ENCODE results near the gene NRGN.
A peak's percentile ranks its signal among the peaks of the same experiment; 100 is the strongest.

Gene NRGN

DNA sequence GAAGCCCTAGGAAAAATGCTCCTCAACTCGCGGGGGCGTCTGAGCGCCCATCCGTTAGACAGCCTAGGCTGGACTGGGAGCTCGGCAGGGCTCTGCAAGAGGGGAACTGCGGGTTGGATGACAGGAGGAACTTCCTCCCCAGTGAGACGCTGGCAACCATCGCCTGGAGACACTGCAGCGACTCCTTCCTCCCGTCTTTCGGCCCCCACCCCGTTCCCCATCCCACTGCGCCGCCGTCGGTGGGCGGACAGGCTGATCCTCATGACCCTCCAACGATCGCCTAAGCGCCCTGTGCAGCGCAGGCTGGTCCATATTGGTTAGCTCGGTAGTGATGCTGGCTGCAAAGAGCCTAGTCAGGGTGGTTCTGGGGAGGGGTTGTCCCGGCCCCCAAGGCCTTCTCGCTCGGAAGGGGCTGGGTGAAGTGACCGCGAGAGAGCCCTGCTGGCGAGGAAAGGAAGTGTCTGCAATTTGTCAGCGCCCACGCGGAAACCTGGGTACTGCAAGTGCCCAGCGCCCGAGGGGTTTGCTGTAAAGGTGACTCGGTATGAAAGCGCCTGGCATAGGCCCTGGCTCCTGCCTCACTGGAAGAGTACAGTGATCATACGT lies 638 bp downstream of the NRGN start:
- DNase-seq (ENCODE audit: low read depth): no peak

DNA sequence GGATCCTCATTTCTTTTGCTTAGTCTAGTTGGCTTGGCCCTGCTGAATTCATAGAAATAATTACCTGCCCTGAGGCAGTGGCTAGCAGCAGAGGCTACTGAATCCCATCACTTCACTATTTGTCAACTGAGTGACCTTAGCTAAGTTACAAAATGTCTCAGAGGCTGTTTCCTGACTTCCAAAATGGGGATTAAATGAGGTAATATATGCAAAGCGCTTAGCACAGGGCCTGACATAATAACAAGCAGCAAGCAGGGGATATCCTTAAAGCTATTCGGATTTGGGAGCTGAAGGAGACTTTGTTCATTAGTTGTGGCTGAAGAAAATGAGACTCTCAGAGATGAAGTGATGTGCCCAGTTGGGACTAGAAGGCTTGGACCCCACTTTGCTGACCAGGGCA lies 2.8 kb downstream of the NRGN start:
- DNase-seq (ENCODE audit: low read depth): no peak

DNA sequence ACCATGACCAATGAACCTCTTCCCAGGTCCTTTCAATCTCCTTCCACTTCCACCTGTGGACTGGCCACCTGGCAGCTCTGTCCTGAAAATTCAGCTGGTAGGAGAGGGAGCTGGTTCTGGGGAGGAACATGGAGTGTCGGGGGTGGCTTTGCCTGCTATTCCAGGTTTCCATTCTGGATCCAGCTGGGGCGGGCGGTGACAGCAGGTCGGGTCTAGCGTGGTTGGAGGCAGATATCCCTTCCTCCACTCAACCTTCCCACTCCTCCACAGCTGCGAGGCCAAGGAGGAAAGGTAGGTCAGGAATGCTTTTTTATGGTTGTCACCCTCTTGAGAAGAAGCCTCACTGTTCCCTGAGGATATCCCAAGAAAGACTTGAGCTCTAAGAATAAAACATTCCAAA lies 3.3 kb downstream of the NRGN start:
- DNase-seq (ENCODE audit: low read depth): no peak

DNA sequence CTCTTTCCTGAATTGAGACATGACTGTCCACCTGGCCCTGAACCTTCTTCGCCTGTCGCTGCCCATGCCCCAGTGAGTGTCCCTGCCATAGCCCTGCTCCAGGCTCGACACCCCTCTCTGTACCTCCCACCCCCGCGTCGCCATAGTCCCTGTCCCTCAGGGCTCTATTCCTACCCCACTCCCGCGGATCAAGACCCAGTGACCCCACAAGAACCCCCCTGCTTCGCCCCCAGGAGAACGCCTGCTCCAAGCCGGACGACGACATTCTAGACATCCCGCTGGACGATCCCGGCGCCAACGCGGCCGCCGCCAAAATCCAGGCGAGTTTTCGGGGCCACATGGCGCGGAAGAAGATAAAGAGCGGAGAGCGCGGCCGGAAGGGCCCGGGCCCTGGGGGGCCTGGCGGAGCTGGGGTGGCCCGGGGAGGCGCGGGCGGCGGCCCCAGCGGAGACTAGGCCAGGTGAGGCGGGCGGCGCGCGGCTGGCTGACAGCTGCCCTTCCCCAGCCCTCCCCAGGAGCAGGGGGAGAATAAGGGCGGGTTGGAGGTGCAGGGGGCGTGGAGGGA lies 5.6 kb downstream of the NRGN start:
- no peak for DNase-seq (ENCODE audit: low read depth)

DNA sequence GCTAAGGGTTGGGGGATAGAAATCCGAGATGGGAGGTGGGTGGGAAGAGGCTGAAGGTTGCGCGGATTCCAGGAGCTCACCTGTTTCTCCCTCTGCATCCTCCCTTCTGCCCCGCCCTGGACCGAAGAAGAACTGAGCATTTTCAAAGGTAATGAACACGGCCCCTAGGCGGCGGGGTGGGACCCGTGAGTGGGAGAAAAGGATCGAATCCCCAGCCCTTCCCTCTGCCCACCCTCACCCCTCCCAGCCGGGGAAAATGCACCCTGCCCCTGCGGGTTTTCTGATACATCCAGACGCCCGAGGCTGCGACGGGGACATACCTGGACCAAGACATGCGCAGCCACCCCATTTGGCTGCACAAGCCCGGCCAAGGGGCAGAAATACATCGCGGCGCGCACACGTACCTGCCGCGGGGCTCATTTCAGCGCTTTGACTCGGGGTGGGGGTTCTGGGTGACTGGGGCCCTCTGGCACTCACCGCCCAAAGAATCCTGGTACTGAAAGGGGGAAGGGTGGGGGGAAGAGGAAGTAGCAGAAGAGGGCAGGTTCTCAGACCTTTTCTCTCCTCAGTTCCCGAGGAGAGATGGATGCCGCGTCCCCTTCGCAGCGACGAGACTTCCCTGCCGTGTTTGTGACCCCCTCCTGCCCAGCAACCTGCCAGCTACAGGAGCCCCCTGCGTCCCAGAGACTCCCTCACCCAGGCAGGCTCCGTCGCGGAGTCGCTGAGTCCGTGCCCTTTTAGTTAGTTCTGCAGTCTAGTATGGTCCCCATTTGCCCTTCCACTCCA lies 6.3 kb downstream of the NRGN start:
- DNase-seq (ENCODE audit: low read depth): no peak

DNA sequence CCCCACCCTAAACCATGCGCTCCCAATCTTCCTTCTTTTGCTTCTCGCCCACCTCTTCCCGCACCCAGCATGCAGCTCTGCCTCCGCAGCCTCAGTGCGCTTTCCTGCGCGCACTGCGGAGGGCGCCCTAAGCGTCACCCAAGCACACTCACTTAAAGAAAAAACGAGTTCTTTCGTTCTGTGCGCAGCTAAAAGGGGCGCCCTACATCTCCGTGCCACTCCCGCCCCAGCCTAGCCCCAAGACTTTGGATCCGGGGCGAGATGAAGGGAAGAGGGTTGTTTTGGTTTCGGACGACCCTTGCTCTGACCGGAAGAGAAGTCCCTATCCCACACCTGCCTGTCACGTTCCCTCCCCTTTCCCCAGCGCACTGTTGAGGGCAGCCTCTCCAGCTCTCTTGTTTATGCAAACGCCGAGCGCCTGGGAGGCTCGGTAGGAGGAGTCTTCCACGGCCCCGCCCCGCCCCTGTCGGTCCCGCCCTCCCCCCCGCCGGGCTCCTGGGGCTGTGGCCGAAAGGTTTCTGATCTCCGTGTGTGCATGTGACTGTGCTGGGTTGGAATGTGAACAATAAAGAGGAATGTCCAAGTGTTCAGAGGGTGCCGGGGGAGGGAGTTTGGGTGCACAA lies 7.0 kb downstream of the NRGN start:
- peak; percentile 53 for DNase-seq (ENCODE audit: low read depth)

DNA sequence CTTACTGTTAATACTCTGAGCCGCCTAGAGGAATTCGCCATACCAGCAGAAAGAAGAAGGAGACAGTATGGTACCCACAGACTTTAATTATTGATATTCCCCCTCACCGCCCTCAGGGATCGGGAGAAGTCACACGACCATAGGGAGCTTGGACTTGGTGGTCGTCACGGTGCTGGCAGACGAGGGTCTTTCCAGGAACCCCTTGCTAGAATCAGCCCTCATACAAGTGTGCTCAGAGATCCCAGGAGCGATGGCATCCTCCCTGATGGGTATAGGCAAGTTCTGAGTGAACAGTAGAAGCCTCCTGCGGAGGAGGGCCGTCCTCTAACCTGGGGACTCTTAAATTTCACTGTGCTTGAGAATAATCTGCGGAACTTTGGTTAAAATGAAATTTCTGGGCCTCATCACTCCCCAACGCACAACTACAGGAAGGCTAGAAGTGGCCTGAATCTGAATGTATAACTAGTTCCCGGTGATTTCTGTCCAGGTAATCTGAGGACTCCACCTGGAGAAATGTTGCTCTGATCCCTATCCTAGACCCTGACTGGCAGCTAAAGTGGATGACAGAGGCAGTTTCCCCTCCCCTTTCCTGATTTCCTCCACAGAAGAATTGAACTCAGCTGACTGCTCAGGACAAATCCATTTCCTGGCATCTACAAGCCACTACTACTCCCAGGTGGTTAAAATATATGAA lies 7.8 kb downstream of the NRGN start:
- DNase-seq (ENCODE audit: low read depth): no peak

DNA sequence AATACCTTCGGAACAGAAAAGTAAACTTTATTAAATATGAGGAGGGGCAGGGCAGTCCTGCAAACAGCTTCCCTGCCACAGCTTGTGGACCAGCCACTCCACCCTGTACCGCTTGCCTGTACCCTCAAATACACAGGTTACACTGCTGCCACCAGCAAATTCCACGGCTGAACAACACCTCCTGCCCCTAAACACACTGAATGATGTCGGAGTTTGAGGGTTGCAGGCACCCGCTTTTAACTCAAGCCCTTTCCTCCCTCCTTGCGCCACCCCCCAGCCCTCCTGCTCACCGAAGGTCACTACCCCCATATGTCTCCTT lies 8.3 kb downstream of the NRGN start:
- DNase-seq (ENCODE audit: low read depth): no peak

DNA sequence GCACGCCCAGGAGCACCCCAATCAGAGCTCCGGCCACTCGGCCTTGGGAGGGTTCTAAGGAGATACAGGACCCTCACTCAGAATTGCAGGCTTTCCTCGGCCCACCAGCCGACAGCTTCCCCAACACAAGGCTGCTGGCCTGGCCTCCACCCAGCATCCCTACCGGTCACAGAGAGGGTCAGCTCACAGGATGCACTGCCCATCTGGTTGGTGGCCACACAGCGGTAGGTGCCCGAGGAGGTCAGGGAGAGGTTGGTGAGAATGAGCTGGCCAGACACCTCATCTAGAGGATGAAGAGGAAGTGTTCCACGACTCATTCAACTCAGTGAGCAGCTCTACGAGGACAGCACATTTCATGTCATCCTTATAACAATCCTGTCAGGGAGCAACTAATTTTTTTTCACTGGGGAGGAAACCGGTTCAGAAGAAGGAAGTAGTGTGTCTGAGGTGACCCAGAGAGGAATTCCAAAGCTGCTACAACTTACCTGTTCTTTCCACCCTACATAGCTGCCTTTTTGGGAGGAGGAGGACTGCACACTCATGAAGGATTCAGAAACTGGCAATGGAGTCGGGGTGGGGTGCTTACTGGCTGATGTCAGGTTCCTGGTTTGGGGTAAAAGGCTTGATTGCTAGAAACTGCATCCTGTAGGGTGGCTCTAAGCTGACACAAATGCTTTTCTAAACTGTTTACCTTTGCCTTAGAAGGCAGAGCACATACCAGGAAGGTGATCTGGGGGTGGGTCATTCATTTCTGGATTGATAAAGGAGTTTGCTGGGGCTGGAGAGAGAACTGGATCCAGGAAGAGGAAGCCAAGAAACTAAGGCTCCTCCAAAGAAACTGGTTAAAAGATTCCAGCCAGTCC lies 9.0 kb downstream of the NRGN start:
- DNase-seq (ENCODE audit: low read depth): no peak

DNA sequence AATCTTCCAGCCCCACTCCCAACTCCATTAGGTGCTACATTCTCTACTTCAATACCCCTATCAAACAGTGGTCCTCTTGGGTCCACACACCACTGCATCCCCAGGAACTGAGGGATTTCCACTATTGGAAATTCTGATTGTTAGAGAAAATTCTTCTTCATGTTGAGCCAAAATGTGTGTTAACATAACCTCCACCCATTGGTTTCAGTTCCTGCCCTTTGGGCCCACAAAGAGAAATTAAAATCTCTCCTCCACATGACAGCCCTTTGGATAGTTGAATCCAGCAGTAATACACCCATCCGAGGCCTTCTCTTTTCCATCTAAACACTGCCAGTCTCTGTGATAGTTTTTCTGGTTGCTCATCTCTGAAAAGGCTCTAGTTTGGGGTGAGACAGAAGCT lies 10.2 kb downstream of the NRGN start:
- DNase-seq (ENCODE audit: low read depth): no peak

DNA sequence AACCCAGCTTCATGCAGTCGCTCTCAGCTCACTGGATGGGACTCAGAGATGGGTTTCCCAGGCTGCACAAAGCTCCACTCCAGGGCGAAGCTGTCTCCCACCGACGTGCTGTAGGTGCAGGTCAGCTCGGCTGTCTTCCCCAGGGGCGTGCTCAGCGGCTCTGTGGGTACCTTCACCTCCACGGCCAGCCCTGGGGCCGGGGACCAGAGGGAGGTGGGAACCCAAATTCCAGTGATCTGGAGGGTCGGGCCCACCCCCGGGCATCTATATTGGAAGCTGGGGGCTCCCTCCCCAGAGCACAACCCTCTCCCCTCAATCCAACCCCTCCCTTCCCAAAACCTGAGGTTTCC lies 11.6 kb downstream of the NRGN start:
- no peak for DNase-seq (ENCODE audit: low read depth)

DNA sequence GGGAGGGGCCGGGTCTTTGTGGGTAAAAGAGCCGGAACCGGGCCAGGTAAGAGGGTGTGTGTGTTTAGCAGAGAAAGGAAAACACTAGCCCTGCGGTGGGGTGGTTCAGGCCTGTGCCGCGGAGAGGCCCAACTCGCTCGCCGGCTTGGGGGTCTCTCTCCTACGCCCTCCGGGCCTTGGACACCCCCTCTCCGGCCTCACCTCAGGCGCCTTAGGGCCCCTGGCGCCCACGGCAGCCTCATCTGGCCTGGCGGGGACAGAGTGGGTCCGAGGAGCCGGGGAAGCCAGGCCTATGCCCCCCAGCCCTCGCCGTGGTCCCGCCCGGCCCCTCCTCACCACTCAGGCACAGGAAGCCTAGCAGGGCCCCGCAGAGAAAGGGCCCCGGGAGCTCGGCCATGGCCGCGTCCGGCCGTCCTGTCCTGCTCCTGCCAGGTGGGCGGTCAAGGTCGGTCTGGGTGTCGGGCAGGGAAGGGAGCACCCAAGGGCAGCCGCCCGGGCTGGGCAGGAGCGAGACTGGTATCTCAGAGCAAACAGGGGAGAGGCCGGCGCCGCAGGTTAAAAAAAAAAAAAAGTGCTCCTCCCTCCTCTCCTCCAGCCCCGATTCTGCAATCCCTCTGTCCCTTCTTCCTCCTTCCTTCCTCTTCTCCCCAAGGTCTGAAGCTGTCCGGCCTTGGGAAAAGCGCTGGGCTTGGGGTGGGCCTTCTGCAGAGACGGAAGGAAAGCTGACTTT lies 12.2 kb downstream of the NRGN start, which contains the start of gene VSIG2:
Gene VSIG2 (minus strand): TSS at position 515 of the 730 bp plus-strand sequence. CDS start 118 bp downstream, at position 397.
- DNase-seq (ENCODE audit: low read depth): no peak

DNA sequence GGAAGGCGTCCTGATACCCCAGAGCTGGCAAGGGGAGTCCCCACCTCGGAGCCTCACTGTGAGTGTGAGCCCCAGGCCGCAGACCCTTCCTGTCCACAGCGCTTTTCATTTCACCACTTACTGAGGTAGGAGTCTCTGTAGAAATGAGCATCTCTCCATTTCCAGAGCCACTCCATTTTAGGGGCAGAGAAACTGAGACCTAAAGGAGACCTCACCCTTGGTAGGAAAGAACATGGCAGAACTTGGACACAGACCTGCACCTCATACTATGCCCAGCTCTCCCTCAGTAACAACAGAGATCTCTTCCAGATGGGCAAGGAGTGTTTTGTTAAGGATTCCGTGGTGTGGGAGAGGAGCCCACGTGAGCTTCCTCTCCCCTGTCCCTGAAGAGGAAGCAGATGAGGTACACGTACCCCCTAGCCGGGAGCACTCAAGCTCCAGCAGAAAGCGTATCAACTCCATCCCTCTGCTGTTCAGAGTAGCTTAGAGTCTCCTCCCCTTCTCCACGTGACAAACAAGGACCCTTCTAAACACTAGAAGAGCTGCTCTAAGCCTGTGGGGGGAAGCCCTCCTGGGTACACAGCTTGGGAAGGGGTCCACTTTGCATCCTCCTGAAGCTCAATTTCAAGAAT lies 12.8 kb downstream of the NRGN start:
- DNase-seq (ENCODE audit: low read depth): no peak

DNA sequence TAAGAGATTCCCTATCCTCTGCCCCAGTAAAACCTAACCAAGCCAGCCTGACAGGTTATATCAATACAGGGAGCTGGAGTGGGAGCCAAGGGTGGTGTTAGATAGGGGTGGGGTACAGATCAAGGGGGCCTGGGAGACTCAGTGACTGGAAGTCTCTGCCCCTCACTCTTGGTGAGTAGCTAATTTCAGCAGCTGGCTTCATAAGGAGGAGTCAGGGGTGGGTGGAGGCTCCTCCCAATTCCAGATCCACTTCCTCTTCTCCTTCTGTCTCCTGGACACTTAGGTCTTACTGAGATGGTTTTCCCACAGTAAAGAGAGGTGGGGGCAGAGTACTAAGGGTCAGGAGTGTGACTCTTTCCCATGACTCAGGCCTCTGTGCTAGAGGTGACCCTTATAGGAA lies 13.5 kb downstream of the NRGN start:
- DNase-seq (ENCODE audit: low read depth): no peak

DNA sequence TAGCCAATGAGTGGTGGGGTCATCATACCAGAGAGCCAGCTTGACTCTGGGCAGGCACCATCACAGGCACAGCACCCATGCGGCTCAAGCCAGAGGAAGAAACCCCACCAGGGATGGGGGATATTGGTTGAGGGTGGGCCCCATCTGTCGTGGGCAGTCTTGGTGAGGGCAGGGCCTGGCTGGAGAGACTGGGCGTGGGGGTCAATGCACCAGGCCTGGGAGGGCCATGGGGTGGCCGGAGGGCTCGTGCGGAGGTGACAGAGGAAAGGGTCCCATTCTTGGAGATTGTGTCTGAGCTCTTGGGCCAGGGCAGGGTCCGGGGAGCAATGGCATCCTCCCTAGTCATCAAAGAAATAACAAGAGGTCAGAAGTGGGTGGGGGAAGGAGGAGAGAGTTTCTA lies 13.9 kb downstream of the NRGN start:
- no peak for DNase-seq (ENCODE audit: low read depth)

DNA sequence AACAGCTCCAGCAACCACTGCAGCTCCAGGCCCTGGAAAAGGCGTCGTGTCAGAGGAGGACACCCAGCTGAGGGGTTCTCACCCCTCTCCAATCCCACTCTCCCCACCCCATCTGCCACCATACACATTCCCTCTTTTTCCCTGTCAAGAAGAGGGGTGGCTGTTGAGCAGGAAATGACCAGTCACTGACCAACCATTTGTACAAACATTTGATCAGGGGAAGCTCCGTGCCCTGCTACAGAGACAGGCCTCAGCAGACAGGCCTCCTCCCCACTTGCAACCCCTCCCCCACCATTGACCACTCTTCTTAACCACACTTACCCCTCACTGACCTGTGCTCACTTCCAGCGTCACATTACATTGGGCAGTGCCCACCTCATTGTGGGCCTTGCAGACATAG lies 14.6 kb downstream of the NRGN start:
- DNase-seq (ENCODE audit: low read depth): no peak

DNA sequence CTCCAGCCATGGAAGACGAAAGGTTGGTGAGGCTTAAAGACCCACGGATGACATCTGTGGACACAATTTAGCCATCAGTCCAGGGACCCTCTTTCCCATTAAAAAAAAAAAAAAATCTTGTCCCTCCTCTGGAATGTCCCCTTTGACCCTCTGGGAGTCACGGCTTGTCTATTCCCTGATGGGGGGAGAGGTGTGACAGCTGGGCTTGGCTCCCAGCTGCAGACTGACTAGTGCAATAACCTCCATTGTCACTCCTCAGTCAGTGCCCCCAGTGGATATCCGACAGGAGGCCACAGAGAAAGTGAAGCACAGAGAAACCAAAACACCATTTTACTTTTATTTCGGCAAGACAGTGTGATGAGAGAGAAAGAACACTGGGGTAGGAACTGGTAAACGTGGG lies 15.0 kb downstream of the NRGN start:
- DNase-seq (ENCODE audit: low read depth): no peak

DNA sequence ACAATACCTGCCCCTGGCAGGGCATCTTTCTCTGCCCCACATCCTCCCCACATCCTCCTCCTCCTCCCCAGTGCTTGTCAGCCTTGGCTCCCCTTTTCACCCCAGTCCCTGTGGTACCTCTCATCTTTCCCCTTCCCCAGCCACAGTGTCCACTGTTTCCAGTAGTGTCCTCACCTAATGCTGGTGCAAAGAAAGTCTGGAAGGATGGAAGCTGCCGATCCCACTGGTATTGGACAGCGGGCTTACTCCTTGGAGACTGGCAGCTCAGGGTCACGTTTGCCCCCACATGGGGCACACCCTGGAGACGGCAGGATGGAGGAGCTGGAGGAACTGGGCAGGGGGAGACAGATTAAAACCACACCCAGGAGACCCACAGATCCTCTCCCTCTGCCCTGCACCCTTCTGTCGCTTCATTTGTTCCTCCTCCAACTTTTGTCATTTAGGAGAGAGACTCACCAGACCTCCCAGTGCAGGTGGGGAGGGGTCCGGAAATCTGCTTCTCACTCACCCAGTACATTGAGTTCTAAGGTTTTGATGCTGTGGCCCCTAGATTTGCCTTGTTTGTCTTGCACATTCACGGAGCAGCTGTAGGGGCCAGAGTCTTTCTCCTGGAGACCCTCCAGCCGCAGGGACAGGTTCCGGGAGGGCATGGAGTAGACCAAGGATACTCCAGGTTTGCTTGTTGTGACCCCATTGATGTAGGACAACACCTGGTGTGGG lies 16.5 kb downstream of the NRGN start:
- no peak for DNase-seq (ENCODE audit: low read depth)

DNA sequence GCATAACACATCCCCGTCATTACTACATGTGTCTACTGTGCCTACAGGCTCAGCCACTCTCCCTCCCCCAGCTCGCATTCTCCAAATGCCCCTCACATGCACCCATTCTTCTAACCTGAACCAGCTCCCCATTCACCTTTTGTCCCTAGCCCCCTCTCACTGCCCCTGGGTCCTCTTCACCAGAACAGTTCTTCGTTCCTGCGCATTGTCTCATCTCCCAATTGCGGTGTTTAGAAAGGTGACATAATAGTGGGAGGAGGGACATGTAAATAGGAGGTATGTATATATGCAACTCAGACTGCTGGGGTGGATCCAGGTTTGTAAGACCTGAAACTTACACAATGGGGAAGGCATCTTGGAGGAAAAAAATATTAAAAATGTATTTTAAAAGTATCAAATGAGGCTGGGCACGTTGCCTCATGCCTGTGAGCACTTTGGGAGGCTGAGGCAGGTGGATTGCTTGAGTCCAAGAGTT lies 17.0 kb downstream of the NRGN start:
- no peak for DNase-seq (ENCODE audit: low read depth)

DNA sequence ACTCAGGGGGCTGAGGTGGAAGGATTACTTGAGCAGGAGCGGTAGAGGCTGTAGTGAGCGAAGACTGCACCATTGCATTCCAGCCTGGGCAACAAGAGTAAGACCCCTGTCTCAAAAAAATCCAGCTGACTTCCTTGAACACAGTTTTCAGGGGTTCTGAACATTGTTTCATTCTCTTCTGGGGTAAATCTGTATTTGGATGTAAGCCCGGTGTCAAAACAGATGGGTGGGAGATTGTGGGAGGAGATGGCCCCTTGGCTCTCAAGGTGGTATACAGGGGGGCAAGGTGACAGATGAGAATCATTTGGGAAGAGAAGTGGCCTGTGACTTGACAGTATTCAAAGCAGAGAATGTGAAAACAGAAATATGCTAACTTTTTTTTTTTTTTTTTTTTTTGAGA lies 17.6 kb downstream of the NRGN start:
- DNase-seq (ENCODE audit: low read depth): no peak

Data from T-helper 22 cell (primary cell).